ENCODE measurements around the gene ZNF217.
"Not testable (repeated sequence)": the region's sequence is repeated elsewhere in the genome, so short reads cannot be mapped to it uniquely, and the experiment has no call there.

Gene ZNF217

GRCh38 chr20:53551719-53552571 lies 41.7 kb downstream of the ZNF217 start:
- H3K9ac ChIP-seq (ENCODE audit: low read depth, low read length); H3K27me3 ChIP-seq (ENCODE audit: insufficient read depth, low read length); H3K9me3 ChIP-seq (ENCODE audit: insufficient read depth, low read depth, low read length); H3K4me3 ChIP-seq (ENCODE audit: low read length); H3K36me3 ChIP-seq (ENCODE audit: insufficient read depth, low read depth, low read length); H3K27ac ChIP-seq (ENCODE audit: low read length); H3K4me1 ChIP-seq (ENCODE audit: insufficient read depth, low read length): not testable (repeated sequence)

GRCh38 chr20:53550280-53551187 lies 43.1 kb downstream of the ZNF217 start:
- no peaks in the 10 kb centered on the region for H3K36me3 ChIP-seq (ENCODE audit: insufficient read depth, low read depth, low read length)

GRCh38 chr20:53547664-53548239 lies 45.9 kb downstream of the ZNF217 start:
- Histone ChIP-seq H3K36me3 (ENCODE audit: insufficient read depth, low read depth, low read length) (no peaks in the 10 kb centered on the region), H3K9me3 (ENCODE audit: insufficient read depth, low read depth, low read length) (no peaks in the 10 kb centered on the region), H3K27me3 (ENCODE audit: insufficient read depth, low read length) (no peaks in the 10 kb centered on the region), H3K4me1 (ENCODE audit: insufficient read depth, low read length) (peaks cover 3% of the 10 kb centered on the region), H3K9ac (ENCODE audit: low read depth, low read length) (peak overlapping the region; percentile 2; the same call in 1 of the 2 replicates), H3K4me3 (ENCODE audit: low read length) (no peak overlapping the region), H3K27ac (ENCODE audit: low read length) (no peak overlapping the region)

More at GRCh38 chr20:53550280-53551187, 43.1 kb downstream of the ZNF217 start:
- Histone ChIP-seq H3K4me1 (ENCODE audit: insufficient read depth, low read length) (peaks cover 3% of the 10 kb centered on the region), H3K27me3 (ENCODE audit: insufficient read depth, low read length) (no peaks in the 10 kb centered on the region), H3K9ac (ENCODE audit: low read depth, low read length) (no peak overlapping the region), H3K9me3 (ENCODE audit: insufficient read depth, low read depth, low read length) (no peaks in the 10 kb centered on the region), H3K27ac (ENCODE audit: low read length) (no peak overlapping the region), H3K4me3 (ENCODE audit: low read length) (no peak overlapping the region)

- Histone ChIP-seq H3K4me3 (ENCODE audit: low read length) (no peak overlapping the region), H3K36me3 (ENCODE audit: insufficient read depth, low read depth, low read length) (no peaks in the 10 kb centered on the region), H3K27ac (ENCODE audit: low read length) (no peak overlapping the region), H3K9me3 (ENCODE audit: insufficient read depth, low read depth, low read length) (no peaks in the 10 kb centered on the region), H3K27me3 (ENCODE audit: insufficient read depth, low read length) (no peaks in the 10 kb centered on the region), H3K9ac (ENCODE audit: low read depth, low read length) (no peak overlapping the region), H3K4me1 (ENCODE audit: insufficient read depth, low read length) (no peaks in the 10 kb centered on the region)
These were observed 54.1 kb downstream of the ZNF217 start for GRCh38 chr20:53539516-53539915.

- not testable (repeated sequence) for H3K4me1 ChIP-seq (ENCODE audit: insufficient read depth, low read length); H3K27ac ChIP-seq (ENCODE audit: low read length); H3K36me3 ChIP-seq (ENCODE audit: insufficient read depth, low read depth, low read length); H3K9me3 ChIP-seq (ENCODE audit: insufficient read depth, low read depth, low read length); H3K9ac ChIP-seq (ENCODE audit: low read depth, low read length); H3K4me3 ChIP-seq (ENCODE audit: low read length); H3K27me3 ChIP-seq (ENCODE audit: insufficient read depth, low read length)
These were observed 57.3 kb downstream of the ZNF217 start for GRCh38 chr20:53536382-53536781.

- no peaks in the 10 kb centered on the region for H3K9me3 ChIP-seq (ENCODE audit: insufficient read depth, low read depth, low read length)
- no peaks in the 10 kb centered on the region for H3K4me1 ChIP-seq (ENCODE audit: insufficient read depth, low read length)
- H3K27ac ChIP-seq (ENCODE audit: low read length) = no peak overlapping the region
- H3K36me3 ChIP-seq (ENCODE audit: insufficient read depth, low read depth, low read length) = no peaks in the 10 kb centered on the region
- H3K9ac ChIP-seq (ENCODE audit: low read depth, low read length) = no peak overlapping the region
- H3K4me3 ChIP-seq (ENCODE audit: low read length) = no peak overlapping the region
- H3K27me3 ChIP-seq (ENCODE audit: insufficient read depth, low read length) = no peaks in the 10 kb centered on the region
These were observed 57.8 kb downstream of the ZNF217 start for GRCh38 chr20:53535878-53536277.

- Histone ChIP-seq H3K9me3 (ENCODE audit: insufficient read depth, low read depth, low read length) (no peaks in the 10 kb centered on the region), H3K4me3 (ENCODE audit: low read length) (no peak overlapping the region), H3K9ac (ENCODE audit: low read depth, low read length) (no peak overlapping the region), H3K4me1 (ENCODE audit: insufficient read depth, low read length) (no peaks in the 10 kb centered on the region), H3K27me3 (ENCODE audit: insufficient read depth, low read length) (no peaks in the 10 kb centered on the region), H3K36me3 (ENCODE audit: insufficient read depth, low read depth, low read length) (no peaks in the 10 kb centered on the region), H3K27ac (ENCODE audit: low read length) (no peak overlapping the region)
These were observed 59.6 kb downstream of the ZNF217 start for GRCh38 chr20:53534037-53534436.

GRCh38 chr20:53533500-53533899 lies 60.1 kb downstream of the ZNF217 start:
- Histone ChIP-seq H3K4me3 (ENCODE audit: low read length) (no peak overlapping the region), H3K27me3 (ENCODE audit: insufficient read depth, low read length) (no peaks in the 10 kb centered on the region), H3K4me1 (ENCODE audit: insufficient read depth, low read length) (no peaks in the 10 kb centered on the region), H3K9ac (ENCODE audit: low read depth, low read length) (no peak overlapping the region), H3K27ac (ENCODE audit: low read length) (no peak overlapping the region), H3K36me3 (ENCODE audit: insufficient read depth, low read depth, low read length) (no peaks in the 10 kb centered on the region), H3K9me3 (ENCODE audit: insufficient read depth, low read depth, low read length) (no peaks in the 10 kb centered on the region)

- H3K27ac ChIP-seq (ENCODE audit: low read length); H3K27me3 ChIP-seq (ENCODE audit: insufficient read depth, low read length); H3K9ac ChIP-seq (ENCODE audit: low read depth, low read length); H3K4me1 ChIP-seq (ENCODE audit: insufficient read depth, low read length); H3K36me3 ChIP-seq (ENCODE audit: insufficient read depth, low read depth, low read length); H3K4me3 ChIP-seq (ENCODE audit: low read length); H3K9me3 ChIP-seq (ENCODE audit: insufficient read depth, low read depth, low read length): not testable (repeated sequence)
These were observed 60.9 kb downstream of the ZNF217 start for GRCh38 chr20:53532654-53533312.

- H3K36me3 ChIP-seq (ENCODE audit: insufficient read depth, low read depth, low read length) = no peaks in the 10 kb centered on the region
- H3K9me3 ChIP-seq (ENCODE audit: insufficient read depth, low read depth, low read length) = no peaks in the 10 kb centered on the region
- H3K9ac ChIP-seq (ENCODE audit: low read depth, low read length) = no peak overlapping the region
- H3K27ac ChIP-seq (ENCODE audit: low read length) = no peak overlapping the region
- no peaks in the 10 kb centered on the region for H3K27me3 ChIP-seq (ENCODE audit: insufficient read depth, low read length)
- no peak overlapping the region for H3K4me3 ChIP-seq (ENCODE audit: low read length)
- H3K4me1 ChIP-seq (ENCODE audit: insufficient read depth, low read length) = no peaks in the 10 kb centered on the region
These were observed 63.2 kb downstream of the ZNF217 start for GRCh38 chr20:53530440-53530839.

GRCh38 chr20:53529658-53530057 lies 64.0 kb downstream of the ZNF217 start:
- H3K27me3 ChIP-seq (ENCODE audit: insufficient read depth, low read length) = no peaks in the 10 kb centered on the region
- no peaks in the 10 kb centered on the region for H3K9me3 ChIP-seq (ENCODE audit: insufficient read depth, low read depth, low read length)
- H3K27ac ChIP-seq (ENCODE audit: low read length) = no peak overlapping the region
- H3K36me3 ChIP-seq (ENCODE audit: insufficient read depth, low read depth, low read length) = no peaks in the 10 kb centered on the region
- no peak overlapping the region for H3K4me3 ChIP-seq (ENCODE audit: low read length)
- no peak overlapping the region for H3K9ac ChIP-seq (ENCODE audit: low read depth, low read length)
- no peaks in the 10 kb centered on the region for H3K4me1 ChIP-seq (ENCODE audit: insufficient read depth, low read length)

Measured in iPS-20b (cell line).